Fibroblast of villous mesenchyme (primary cell): ENCODE results near the gene NTN5. TPM values are rescaled to one million over a fixed set of nuclear protein-coding genes. Genes with fewer than 3 reads are reported as not detected.

ENCODE experiments used
- DNase-seq: peaks from one replicate; pipeline ENCODE4 v3.0.0-alpha.2; 2010; ENCODE audit warnings: low read depth
- H3K4me3 ChIP-seq: 2 replicates; pipeline ENCODE4 v1.5.1; 2011; ENCODE audit warnings: low read depth, mild to moderate bottlenecking, low read length
- total RNA-seq: library from RNA; depleted of rRNA; stranded (reverse); fragments of >200 nt; gene quantifications from 2 replicates; pipeline ENCODE4 v1.2.3, GENCODE V29; 2012
- TF ChIP-seq, protein P1 (sequence below): IDR thresholded peaks from 2 replicates; pipeline ENCODE4 v1.5.1; 2012; ENCODE audit warnings: low read depth, mild to moderate bottlenecking, low read length; ENCODE audit not compliant: insufficient read depth

NTN5 gene
- total RNA-seq, 1 donor: not detected

DNA sequence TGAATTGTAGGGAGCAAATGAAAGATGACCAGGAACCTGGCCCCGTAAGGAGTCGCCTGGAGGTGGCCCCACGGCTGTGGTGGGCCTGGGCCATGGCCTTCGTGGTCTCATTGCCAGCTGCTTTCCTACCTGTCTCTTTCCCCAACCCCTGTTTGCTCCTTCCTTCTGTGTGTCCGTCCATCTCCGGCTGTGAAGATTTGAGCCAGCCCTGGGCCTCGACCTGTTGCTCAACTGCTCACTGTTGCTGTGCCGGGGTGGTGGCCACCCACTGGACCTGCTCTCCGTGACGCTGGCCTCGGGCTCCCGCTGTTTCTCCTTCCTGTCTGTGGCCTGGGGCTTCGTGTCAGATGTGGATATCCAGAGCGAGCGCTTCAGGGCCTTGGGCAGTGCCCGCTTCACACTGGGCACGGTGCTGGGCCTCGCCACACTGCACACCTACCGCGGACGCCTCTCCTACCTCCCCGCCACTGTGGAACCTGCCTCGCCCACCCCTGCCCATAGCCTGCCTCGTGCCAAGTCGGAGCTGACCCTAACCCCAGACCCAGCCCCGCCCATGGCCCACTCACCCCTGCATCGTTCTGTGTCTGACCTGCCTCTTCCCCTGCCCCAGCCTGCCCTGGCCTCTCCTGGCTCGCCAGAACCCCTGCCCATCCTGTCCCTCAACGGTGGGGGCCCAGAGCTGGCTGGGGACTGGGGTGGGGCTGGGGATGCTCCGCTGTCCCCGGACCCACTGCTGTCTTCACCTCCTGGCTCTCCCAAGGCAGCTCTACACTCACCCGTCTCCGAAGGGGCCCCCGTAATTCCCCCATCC is 44.1 kb downstream of the NTN5 start:
- no peak overlapping the region for H3K4me3 ChIP-seq
- TF ChIP-seq, protein P1, sequence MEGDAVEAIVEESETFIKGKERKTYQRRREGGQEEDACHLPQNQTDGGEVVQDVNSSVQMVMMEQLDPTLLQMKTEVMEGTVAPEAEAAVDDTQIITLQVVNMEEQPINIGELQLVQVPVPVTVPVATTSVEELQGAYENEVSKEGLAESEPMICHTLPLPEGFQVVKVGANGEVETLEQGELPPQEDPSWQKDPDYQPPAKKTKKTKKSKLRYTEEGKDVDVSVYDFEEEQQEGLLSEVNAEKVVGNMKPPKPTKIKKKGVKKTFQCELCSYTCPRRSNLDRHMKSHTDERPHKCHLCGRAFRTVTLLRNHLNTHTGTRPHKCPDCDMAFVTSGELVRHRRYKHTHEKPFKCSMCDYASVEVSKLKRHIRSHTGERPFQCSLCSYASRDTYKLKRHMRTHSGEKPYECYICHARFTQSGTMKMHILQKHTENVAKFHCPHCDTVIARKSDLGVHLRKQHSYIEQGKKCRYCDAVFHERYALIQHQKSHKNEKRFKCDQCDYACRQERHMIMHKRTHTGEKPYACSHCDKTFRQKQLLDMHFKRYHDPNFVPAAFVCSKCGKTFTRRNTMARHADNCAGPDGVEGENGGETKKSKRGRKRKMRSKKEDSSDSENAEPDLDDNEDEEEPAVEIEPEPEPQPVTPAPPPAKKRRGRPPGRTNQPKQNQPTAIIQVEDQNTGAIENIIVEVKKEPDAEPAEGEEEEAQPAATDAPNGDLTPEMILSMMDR: no peak
- no peak for DNase-seq

DNA sequence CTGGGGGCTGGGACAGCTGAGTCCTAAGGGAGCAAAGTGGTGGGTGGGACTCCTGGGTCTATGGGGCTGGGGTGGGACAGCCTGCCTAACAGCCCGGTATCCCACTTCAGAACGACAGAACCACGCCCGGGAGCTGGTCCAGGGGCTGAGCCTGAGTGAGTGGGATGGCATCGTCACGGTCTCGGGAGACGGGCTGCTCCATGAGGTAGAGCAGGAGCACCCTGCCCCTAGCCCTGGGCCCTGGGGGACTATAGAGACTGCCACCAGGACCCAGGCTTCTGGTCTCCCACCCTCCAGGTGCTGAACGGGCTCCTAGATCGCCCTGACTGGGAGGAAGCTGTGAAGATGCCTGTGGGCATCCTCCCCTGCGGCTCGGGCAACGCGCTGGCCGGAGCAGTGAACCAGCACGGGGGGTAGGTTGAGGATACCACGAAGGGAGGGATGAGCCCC is 44.9 kb downstream of the NTN5 start:
- no peak for DNase-seq
- TF ChIP-seq, protein P1: no peak
- H3K4me3 ChIP-seq: no peak overlapping the region

DNA sequence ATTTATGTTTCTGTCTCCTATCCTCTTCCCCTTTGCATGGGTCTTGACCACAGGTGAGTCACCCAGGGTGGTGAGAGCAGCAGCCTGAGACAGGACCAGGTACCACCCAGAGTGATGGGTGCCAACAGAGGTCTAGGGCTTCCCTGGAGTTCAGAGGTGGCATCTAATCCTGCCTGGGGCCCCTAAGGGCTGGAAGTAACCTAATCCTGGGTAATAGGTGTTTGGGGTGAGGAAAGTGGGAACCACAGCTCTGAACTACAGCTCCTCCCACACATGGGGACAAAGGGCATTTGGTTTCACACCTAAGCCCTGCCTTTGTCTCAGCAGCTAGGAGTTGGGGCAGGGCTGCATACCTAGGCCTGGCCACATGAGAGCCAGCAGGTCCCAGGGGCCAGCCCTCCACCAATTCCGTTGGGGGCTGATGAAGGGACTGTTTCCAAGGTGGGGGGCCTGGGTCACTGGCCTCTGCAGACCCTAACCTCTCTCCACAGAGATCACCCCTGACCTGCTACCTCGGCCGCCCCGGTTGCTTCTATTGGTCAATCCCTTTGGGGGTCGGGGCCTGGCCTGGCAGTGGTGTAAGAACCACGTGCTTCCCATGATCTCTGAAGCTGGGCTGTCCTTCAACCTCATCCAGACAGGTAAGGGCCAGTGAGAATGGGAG is 45.5 kb downstream of the NTN5 start:
- no peak for DNase-seq
- TF ChIP-seq, protein P1: no peak
- no peak overlapping the region for H3K4me3 ChIP-seq

DNA sequence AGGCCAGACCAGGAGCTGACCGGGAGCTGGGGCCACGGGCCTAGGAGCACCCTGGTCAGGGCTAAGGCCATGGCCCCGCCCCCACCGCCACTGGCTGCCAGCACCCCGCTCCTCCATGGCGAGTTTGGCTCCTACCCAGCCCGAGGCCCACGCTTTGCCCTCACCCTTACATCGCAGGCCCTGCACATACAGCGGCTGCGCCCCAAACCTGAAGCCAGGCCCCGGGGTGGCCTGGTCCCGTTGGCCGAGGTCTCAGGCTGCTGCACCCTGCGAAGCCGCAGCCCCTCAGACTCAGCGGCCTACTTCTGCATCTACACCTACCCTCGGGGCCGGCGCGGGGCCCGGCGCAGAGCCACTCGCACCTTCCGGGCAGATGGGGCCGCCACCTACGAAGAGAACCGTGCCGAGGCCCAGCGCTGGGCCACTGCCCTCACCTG is 46.9 kb downstream of the NTN5 start:
- TF ChIP-seq, protein P1: no peak
- DNase-seq: no peak
- H3K4me3 ChIP-seq: no peak overlapping the region

DNA sequence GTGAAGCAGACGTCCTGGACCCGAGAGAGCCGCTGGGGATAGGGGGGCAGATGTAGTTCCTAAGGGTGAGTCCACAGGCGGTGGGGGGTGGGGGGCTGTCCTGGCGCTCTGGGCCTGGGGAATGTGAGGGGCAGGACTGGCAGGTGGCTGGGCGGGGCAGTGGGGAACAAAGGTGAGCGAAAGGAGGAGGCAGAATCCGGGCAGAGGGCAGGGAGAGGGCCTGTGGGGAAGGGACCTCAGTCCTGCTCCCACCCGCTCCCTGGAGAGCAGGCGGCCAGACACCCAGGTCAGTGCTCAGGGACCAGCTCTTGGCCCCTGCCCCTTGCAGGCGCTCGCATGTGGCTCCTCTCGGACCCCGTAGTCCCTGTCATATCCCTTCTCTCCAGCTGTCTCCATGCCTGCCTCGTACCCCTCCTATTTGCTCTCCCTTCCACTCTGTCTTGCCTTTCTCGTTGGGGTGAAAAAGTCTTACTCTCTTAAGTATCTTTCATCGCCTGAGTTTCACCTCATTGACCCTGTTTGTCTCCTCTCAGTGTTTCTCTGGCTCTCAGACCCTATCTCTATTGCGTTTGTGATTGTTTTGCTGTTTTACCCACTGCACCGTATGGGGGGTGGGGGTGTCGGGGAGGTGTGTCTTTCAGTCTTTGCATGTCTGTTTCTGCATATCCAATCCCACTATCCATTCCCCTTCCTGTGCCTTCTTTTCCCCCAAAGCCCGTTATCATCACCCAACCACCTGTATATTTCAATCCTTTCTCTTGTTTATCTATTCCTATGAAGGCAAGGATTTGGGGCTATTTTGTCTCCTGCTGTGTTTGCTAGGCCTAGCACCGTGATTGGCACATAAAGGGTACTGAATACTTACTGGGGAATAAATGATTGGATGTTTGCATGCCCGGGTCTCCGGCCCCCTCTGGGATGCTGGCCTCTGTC is 47.8 kb downstream of the NTN5 start:
- TF ChIP-seq, protein P1: no peak
- no peak for DNase-seq
- peak overlapping the region; percentile 67 for H3K4me3 ChIP-seq

DNA sequence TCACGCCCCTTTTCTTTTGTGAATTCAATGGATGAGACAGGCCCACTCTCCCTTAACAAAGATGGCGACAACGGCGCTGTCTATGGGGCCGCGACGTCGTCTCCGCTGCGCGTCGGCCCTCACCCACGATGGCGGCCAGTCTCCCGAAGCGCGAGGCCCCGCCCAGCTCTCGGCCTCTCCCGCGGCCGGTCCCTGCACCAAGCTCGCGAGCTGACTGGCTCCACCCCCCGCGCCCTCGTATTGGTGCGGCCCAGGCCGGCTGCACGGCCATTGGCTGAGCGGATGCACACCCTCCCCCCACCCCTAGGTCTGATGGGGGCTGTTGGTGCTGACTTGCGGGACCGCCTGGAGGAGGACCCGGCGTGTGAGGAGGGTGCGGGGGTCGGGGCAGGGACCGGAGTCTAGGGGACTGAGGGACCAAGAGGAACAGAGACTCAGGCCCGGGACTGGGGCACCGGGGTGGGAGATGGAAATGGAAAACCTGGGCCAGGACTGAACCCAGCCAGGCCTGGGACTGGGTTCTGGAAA is 48.7 kb downstream of the NTN5 start:
- DNase-seq: peak; percentile 97
- peak overlapping the region; percentile 67 for H3K4me3 ChIP-seq
- TF ChIP-seq, protein P1: no peak
